Measurements from ENCODE around the gene MPC2.

Gene MPC2
- long read RNA-seq, transcript MPC2-202 (5 exons, 2,177 nt) = major isoform, 76 of 78 reads
- long read RNA-seq, partial matches to known transcripts = 0 of 78 reads
- long read RNA-seq, other reads (novel, unspliced or antisense) = 2 of 78 reads

DNA sequence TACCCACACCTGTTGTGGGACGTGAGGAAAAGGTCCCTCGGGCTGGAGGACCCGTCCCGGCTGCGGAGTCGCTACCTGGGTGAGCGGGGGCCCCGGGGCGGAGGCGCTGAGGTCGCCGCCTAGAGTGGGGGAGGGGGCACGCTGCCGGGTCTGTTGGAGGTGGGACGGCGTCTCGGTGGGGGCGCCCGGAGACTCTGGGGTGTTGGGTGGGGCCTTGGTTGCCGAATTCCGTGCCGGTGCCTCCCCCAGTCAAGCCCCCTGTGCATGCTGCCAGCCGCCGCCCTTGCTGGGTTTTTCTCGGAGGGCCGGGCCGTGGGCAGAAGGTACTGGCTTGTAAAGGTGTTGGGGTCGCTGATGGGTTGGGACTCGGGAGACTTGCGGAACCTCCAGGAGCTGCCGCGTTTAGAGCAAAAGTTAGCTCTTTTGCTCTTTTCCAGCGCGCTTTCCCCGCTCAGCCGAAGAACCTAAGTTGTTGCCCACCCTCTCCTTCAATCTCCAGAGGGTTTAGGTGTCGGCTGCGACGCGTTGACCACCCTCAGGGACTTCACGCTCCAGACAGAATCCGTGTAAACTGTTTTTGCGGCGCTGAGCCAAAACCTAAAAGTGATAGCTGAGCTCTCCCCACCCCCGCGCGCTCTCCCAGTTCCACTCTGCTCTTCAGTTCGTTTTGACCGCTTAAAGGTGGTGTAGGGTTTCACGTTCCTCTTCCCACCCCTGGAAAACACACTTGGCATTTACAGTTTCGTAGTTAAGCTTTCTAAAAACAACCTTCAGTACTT lies at the start of gene MPC2:
TSS of gene MPC2 (minus strand) at position 143 of the 779 bp plus-strand sequence. CDS start 1,231 bp downstream, outside the sequence.
- TF ChIP-seq SPI1 (IDR thresholded peaks at IDR 0.05; ENCODE audit: borderline replicate concordance, low read depth) (peak; percentile 7; the same call in 1 of the 2 replicates), POLR2AphosphoS5 (IDR thresholded peaks at IDR 0.05; ENCODE audit: low read depth) (peak; percentile 45; the same call in 1 of the 2 replicates), GABPA (IDR thresholded peaks at IDR 0.05; ENCODE audit: low read depth) (no peak)
- TF ChIP-seq, protein P1, sequence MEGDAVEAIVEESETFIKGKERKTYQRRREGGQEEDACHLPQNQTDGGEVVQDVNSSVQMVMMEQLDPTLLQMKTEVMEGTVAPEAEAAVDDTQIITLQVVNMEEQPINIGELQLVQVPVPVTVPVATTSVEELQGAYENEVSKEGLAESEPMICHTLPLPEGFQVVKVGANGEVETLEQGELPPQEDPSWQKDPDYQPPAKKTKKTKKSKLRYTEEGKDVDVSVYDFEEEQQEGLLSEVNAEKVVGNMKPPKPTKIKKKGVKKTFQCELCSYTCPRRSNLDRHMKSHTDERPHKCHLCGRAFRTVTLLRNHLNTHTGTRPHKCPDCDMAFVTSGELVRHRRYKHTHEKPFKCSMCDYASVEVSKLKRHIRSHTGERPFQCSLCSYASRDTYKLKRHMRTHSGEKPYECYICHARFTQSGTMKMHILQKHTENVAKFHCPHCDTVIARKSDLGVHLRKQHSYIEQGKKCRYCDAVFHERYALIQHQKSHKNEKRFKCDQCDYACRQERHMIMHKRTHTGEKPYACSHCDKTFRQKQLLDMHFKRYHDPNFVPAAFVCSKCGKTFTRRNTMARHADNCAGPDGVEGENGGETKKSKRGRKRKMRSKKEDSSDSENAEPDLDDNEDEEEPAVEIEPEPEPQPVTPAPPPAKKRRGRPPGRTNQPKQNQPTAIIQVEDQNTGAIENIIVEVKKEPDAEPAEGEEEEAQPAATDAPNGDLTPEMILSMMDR (IDR thresholded peaks at IDR 0.05; ENCODE audit: insufficient read depth, low read length) = no peak
- TF ChIP-seq, protein P2, sequence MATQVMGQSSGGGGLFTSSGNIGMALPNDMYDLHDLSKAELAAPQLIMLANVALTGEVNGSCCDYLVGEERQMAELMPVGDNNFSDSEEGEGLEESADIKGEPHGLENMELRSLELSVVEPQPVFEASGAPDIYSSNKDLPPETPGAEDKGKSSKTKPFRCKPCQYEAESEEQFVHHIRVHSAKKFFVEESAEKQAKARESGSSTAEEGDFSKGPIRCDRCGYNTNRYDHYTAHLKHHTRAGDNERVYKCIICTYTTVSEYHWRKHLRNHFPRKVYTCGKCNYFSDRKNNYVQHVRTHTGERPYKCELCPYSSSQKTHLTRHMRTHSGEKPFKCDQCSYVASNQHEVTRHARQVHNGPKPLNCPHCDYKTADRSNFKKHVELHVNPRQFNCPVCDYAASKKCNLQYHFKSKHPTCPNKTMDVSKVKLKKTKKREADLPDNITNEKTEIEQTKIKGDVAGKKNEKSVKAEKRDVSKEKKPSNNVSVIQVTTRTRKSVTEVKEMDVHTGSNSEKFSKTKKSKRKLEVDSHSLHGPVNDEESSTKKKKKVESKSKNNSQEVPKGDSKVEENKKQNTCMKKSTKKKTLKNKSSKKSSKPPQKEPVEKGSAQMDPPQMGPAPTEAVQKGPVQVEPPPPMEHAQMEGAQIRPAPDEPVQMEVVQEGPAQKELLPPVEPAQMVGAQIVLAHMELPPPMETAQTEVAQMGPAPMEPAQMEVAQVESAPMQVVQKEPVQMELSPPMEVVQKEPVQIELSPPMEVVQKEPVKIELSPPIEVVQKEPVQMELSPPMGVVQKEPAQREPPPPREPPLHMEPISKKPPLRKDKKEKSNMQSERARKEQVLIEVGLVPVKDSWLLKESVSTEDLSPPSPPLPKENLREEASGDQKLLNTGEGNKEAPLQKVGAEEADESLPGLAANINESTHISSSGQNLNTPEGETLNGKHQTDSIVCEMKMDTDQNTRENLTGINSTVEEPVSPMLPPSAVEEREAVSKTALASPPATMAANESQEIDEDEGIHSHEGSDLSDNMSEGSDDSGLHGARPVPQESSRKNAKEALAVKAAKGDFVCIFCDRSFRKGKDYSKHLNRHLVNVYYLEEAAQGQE (IDR thresholded peaks at IDR 0.05; ENCODE audit: insufficient replicate concordance, low read depth) = peak; percentile 51
- H3K27ac ChIP-seq (replicated peaks) = peak within 1 kb of the TSS; percentile 100
- DNase-seq (ENCODE audit: low read depth in 1 of 2, low spot score in 1 of 2) = peak in 1 of 2 experiments; percentile 63
- H3K27me3 ChIP-seq (ENCODE audit: insufficient read depth, poor library complexity, severe bottlenecking) = no peaks in the 10 kb centered on the region
- H3K4me3 ChIP-seq (replicated peaks; ENCODE audit: insufficient read depth, low read length) = peak within 1 kb of the TSS; percentile 83

DNA sequence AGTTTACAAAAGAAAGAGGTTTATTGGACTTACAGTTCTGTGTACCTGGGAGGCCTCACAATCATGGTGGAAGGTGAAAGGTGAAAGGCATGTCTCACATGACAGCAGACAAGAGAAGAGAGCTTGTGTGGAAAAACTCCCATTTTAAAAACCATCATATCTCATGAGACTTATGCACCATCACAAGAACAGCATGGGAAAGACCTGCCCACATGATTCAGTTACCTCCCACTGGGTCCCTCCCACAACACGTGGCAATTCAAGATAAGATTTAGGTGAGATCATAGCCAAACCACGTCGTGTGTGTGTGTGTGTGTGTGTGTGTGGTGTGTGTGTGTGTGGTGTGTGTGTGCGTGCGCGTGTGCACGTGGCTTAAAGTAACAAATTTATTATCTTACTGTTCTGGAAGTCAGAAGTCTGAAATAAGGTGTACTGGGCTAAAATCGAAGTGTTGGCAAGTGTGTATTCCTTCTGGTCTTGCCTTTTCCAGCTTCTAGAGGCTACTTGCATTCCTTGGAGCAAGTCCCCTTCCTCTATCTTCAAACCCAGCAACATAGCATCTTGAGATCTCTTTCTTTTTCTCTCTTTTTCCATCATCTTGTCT lies 48.1 kb upstream of the MPC2 start:
- Histone ChIP-seq H3K27ac (replicated peaks) (no peak overlapping the region), H3K27me3 (ENCODE audit: insufficient read depth, poor library complexity, severe bottlenecking) (no peaks in the 10 kb centered on the region), H3K4me3 (replicated peaks; ENCODE audit: insufficient read depth, low read length) (no peak overlapping the region)
- TF ChIP-seq, protein P2 (IDR thresholded peaks at IDR 0.05; ENCODE audit: insufficient replicate concordance, low read depth) = no peak
- TF ChIP-seq POLR2AphosphoS5 (IDR thresholded peaks at IDR 0.05; ENCODE audit: low read depth) = no peak
- TF ChIP-seq, protein P1 (IDR thresholded peaks at IDR 0.05; ENCODE audit: insufficient read depth, low read length) = no peak
- no peak for TF ChIP-seq SPI1 (IDR thresholded peaks at IDR 0.05; ENCODE audit: borderline replicate concordance, low read depth)
- DNase-seq (ENCODE audit: low read depth in 1 of 2, low spot score in 1 of 2) = no peak

DNA sequence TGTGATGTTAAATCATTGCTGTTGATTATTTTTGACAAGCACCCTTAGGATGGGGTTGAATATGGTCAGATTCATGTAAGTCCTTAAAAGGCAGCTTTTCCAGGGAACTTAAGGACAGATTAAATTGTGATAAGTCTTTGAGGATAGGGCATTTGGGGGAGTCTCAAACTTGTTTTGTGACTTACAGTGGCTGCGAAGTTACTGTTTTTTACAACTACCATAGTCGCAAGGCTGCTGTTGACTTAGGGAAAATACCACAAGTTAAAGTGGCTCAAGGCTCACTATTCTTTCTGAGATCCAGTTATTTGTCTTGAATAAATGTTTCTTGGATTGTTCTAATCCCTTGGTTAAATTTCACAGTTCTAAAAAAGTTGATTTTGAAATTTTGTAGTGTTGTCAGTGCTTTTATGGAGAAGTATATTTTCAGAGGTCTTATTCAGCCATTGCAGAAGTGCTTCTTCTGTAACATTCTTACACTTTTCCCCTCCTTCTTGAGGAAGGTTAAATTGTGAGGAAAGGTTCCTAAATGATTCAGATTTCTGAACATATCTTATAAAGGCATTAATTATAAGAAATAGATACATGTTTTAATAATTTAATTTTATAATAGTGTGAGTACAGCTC lies 47.0 kb upstream of the MPC2 start:
- Histone ChIP-seq H3K27ac (replicated peaks) (no peak overlapping the region), H3K4me3 (replicated peaks; ENCODE audit: insufficient read depth, low read length) (no peak overlapping the region), H3K27me3 (ENCODE audit: insufficient read depth, poor library complexity, severe bottlenecking) (no peaks in the 10 kb centered on the region)
- TF ChIP-seq, protein P1 (IDR thresholded peaks at IDR 0.05; ENCODE audit: insufficient read depth, low read length) = no peak
- TF ChIP-seq GABPA (IDR thresholded peaks at IDR 0.05; ENCODE audit: low read depth) (no peak), POLR2AphosphoS5 (IDR thresholded peaks at IDR 0.05; ENCODE audit: low read depth) (no peak), SPI1 (IDR thresholded peaks at IDR 0.05; ENCODE audit: borderline replicate concordance, low read depth) (no peak)
- TF ChIP-seq, protein P2 (IDR thresholded peaks at IDR 0.05; ENCODE audit: insufficient replicate concordance, low read depth) = no peak
- no peak for DNase-seq (ENCODE audit: low read depth in 1 of 2, low spot score in 1 of 2)
